Stomach (tissue), 9 donors: ENCODE data around the gene PON3. TPM values are rescaled to one million over a fixed set of nuclear protein-coding genes. Genes with fewer than 3 reads are reported as not detected.
A peak's percentile ranks its signal among the peaks of the same experiment; 100 is the strongest.

ENCODE experiments used
- DNase-seq, 2 donors: peaks; one replicate each; pipeline versions ENCODE4 v3.0.0 to v3.0.0-alpha.2; 2013 to 2019
- H3K27ac ChIP-seq, 5 donors: fragments of 200-600 bp in 4 of 5; sonication (generic) in 4 of 5; one replicate each; pipeline ENCODE4 v1.5.1; 2013 to 2019; ENCODE audit warnings: mild to moderate bottlenecking in 1 of 5, moderate library complexity in 1 of 5
- H3K27me3 ChIP-seq, 3 donors: fragments of 200-600 bp; sonication (generic); one replicate each; pipeline ENCODE4 v1.5.1; 2017 to 2019; ENCODE audit warnings: mixed run types in 1 of 3
- H3K36me3 ChIP-seq, 4 donors: fragments of 200-600 bp; sonication (generic); 1 replicate in 3 of 4; 2 replicates in 1 of 4; pipeline ENCODE4 v1.5.1; 2016 to 2019
- H3K4me1 ChIP-seq, 4 donors: fragments of 200-600 bp; sonication (generic); one replicate each; pipeline ENCODE4 v1.5.1; 2016 to 2019
- H3K4me3 ChIP-seq, 4 donors: fragments of 200-600 bp; sonication (generic) in 3 of 4; one replicate each; pipeline ENCODE4 v1.5.1; 2016 to 2019; ENCODE audit warnings: mild to moderate bottlenecking in 1 of 4
- H3K9me3 ChIP-seq, 4 donors: fragments of 200-600 bp; sonication (generic); one replicate each; pipeline ENCODE4 v1.5.1; 2016 to 2019
- EP300 ChIP-seq: sonication (generic); formaldehyde crosslinking; IDR thresholded peaks from one replicate; pipeline ENCODE4 v1.6.1; 2017; ENCODE audit warnings: antibody characterized with exemption
- POLR2A ChIP-seq, 4 donors: fragments of 450-650 bp; IDR thresholded peaks; one replicate each; pipeline ENCODE4 v1.6.1; 2016; ENCODE audit warnings: antibody characterized with exemption in 4 of 4, control low read depth in 2 of 4, mild to moderate bottlenecking in 1 of 4, moderate library complexity in 1 of 4
- POLR2AphosphoS5 ChIP-seq, 3 donors: sonication (generic); formaldehyde crosslinking; IDR thresholded peaks; one replicate each; pipeline ENCODE4 v1.6.1; 2016; ENCODE audit warnings: antibody characterized with exemption in 3 of 3
- WGBS, 5 donors: extraction: QIAGEN DNeasy Blood & Tissue Kit in 3 of 5; methylation state at CpG; one replicate each; pipeline versions ENCODE4 v1.1.5 to v1.1.7; 2013 to 2018; 5-methylcytosine and 5-hydroxymethylcytosine counted together
- intact Hi-C: fragments of 100-400 bp; cut with DNase I; formaldehyde crosslinking; loops from one replicate; pipeline ENCODE4 v1.15.1; 2023; ENCODE audit warnings: low total_unique reads
- polyA plus RNA-seq, 3 donors: library from polyadenylated mRNA; stranded (reverse); fragments of 200-250 nt; gene quantifications; one replicate each; pipeline ENCODE4 v1.2.3, GENCODE V29; 2013
- total RNA-seq, 5 donors: library from RNA; depleted of rRNA; stranded (reverse); fragments of >200 nt; gene quantifications; one replicate each; pipeline versions ENCODE4 v1.1.0 to v1.2.3, GENCODE V29; 2014 to 2016
- TF ChIP-seq, protein P1 (sequence below), 7 experiments: fragments of 450-650 bp in 4 of 7; fragments of 200-600 bp in 3 of 7; sonication (generic) in 3 of 7; IDR thresholded peaks; one replicate each; pipeline ENCODE4 v1.5.1; 2016 to 2019; ENCODE audit warnings: antibody characterized with exemption in 7 of 7, control low read depth in 2 of 7, mild to moderate bottlenecking in 1 of 7
- donor health status: healthy with polysubstance abuse.
- donor health status: Bipolar disorder and iron deficiency.
- donor health status: healthy.

Gene PON3
- total and polyA plus RNA-seq, 8 donors = 1.2 to 9.4 (median 3.9) TPM; not detected in 2

DNA sequence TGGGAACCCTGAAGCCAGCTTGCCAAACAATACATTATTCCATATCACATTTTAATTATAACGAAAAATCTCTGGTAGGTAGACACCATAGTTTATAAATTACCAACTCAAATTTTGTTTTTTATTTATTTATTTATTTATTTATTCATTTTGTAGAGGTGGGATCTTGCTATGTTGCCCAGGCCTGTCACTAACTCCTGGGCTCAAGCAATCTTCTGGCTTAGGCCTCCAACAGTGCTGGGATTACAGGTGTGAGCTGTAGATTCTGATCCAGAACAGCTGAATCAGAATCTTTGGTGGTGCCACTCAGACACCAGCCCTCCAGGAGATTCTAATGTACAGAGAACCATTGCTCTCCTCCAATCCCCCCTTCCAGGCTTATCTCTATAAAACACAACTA is 37.0 kb upstream of the PON3 start:
- intact Hi-C loops = no loop called here
- TF ChIP-seq, protein P1, sequence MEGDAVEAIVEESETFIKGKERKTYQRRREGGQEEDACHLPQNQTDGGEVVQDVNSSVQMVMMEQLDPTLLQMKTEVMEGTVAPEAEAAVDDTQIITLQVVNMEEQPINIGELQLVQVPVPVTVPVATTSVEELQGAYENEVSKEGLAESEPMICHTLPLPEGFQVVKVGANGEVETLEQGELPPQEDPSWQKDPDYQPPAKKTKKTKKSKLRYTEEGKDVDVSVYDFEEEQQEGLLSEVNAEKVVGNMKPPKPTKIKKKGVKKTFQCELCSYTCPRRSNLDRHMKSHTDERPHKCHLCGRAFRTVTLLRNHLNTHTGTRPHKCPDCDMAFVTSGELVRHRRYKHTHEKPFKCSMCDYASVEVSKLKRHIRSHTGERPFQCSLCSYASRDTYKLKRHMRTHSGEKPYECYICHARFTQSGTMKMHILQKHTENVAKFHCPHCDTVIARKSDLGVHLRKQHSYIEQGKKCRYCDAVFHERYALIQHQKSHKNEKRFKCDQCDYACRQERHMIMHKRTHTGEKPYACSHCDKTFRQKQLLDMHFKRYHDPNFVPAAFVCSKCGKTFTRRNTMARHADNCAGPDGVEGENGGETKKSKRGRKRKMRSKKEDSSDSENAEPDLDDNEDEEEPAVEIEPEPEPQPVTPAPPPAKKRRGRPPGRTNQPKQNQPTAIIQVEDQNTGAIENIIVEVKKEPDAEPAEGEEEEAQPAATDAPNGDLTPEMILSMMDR (IDR thresholded peaks at IDR 0.05) = no peak
- no peak for TF ChIP-seq EP300
- TF ChIP-seq POLR2AphosphoS5 (IDR thresholded peaks at IDR 0.05) = no peak
- no peak for TF ChIP-seq POLR2A (IDR thresholded peaks at IDR 0.05)
- no peaks in the 10 kb centered on the region for H3K9me3 ChIP-seq
- no peak for DNase-seq
- H3K27ac ChIP-seq = no peak overlapping the region
- peaks cover 10 to 24% (median 16%) of the 10 kb centered on the region in 4 donors for H3K4me1 ChIP-seq
- no peaks in the 10 kb centered on the region for H3K27me3 ChIP-seq
- 76 to 94% (median 89%) methylated on average over 1 of the region's 1 CpG for WGBS, 5 donors
- no peak overlapping the region for H3K4me3 ChIP-seq
- H3K36me3 ChIP-seq = no peaks in the 10 kb centered on the region

DNA sequence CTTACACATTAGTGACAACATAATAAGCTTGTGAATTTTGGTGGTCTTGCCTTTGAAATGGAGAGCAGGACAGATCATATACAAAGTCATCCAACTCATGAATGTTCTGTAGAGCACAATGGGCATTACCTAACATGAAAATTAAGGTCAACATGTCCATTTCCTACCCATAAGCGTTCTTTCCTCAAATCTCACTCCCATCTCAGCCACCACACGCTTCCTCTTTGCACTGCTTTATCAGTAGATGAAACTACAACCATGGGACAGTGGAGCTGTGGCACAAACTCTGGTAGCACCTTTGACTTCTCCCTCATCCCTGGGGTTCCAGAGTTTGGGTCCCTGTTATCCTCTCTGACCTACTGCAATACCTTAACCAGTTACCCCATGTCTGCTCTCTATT is 36.4 kb upstream of the PON3 start:
- H3K27me3 ChIP-seq = no peaks in the 10 kb centered on the region
- intact Hi-C loops = no loop called here
- H3K27ac ChIP-seq = no peak overlapping the region
- 78 to 91% (median 88%) methylated on average over 2 of the region's 2 CpGs for WGBS, 5 donors
- no peaks in the 10 kb centered on the region for H3K36me3 ChIP-seq
- H3K4me1 ChIP-seq = peaks cover 10 to 24% (median 16%) of the 10 kb centered on the region in 4 donors
- TF ChIP-seq EP300 = no peak
- TF ChIP-seq POLR2A (IDR thresholded peaks at IDR 0.05) = no peak
- TF ChIP-seq, protein P1 (IDR thresholded peaks at IDR 0.05) = no peak
- no peak for TF ChIP-seq POLR2AphosphoS5 (IDR thresholded peaks at IDR 0.05)
- no peak overlapping the region for H3K4me3 ChIP-seq
- DNase-seq = no peak
- no peaks in the 10 kb centered on the region for H3K9me3 ChIP-seq

DNA sequence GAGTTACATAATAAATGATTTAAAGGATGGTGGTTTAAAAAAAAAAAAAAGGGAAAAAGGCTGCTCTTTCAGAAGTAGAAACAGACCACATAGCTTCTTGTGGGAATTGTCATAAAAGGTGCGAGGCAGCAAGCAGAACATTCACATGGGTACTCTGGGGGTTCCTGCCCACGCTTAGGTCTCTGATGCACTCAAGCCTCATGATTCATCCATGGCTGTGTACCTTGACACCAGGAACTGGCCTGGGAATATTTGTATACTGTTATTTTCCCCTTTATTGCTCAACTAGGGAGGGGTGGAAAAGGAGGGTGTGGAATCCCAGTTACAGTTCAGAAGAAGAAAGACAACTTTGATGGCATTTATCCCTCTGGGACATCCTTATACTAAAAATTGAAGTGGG is 34.7 kb upstream of the PON3 start:
- peak in 1 of 2 donors; percentile 31 for DNase-seq
- H3K4me3 ChIP-seq = no peak overlapping the region
- H3K27me3 ChIP-seq = no peaks in the 10 kb centered on the region
- H3K9me3 ChIP-seq = no peaks in the 10 kb centered on the region
- peaks cover 10 to 24% (median 16%) of the 10 kb centered on the region in 4 donors for H3K4me1 ChIP-seq
- TF ChIP-seq EP300 (no peak), POLR2A (IDR thresholded peaks at IDR 0.05) (no peak), POLR2AphosphoS5 (IDR thresholded peaks at IDR 0.05) (no peak)
- TF ChIP-seq, protein P1 (IDR thresholded peaks at IDR 0.05) = no peak
- WGBS, 5 donors = 79 to 92% (median 86%) methylated on average over 2 of the region's 2 CpGs
- no peaks in the 10 kb centered on the region for H3K36me3 ChIP-seq
- no peak overlapping the region for H3K27ac ChIP-seq
- intact Hi-C loops = no loop called here

DNA sequence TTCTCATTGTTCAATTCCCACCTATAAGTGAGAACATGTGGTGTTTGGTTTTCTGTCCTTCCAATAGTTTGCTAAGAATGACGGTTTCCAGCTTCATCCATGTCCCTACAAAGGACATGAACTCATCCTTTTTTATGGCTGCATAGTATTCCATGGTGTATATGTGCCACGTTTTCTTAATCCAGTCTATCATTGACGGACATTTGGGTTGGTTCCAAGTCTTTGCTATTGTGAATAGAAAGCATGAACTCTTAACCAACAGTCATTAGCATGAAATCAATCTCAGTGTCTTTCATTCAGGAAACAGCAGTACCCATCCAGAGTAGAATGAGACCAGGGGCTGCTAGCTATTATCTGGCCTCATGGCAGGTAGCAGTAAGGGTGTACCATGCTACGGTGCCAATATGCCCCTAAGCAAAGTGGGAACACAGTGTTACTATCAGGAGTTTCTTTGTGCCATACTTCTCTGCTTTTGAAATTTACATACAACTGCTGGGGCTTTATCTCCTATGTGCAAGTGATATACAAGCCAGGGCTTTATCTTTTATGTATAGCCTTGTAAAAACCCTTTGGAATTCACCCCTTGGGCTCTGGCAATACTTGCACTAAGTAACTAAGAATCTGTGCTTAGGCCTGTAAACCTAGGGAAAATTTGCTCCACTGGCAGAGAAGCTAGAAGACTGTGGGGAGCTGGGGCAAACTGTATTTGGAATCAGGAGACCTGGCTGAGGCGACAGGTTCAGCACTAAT is 33.2 kb upstream of the PON3 start:
- Histone ChIP-seq H3K4me1 (peaks cover 9 to 21% (median 15%) of the 10 kb centered on the region in 4 donors), H3K27ac (no peak overlapping the region), H3K9me3 (no peaks in the 10 kb centered on the region), H3K27me3 (no peaks in the 10 kb centered on the region), H3K36me3 (no peaks in the 10 kb centered on the region), H3K4me3 (no peak overlapping the region)
- no peak for DNase-seq
- WGBS, 5 donors = 51 to 71% (median 59%) methylated on average over 5 of the region's 5 CpGs
- TF ChIP-seq, protein P1 (IDR thresholded peaks at IDR 0.05) = no peak
- TF ChIP-seq EP300 = no peak
- no peak for TF ChIP-seq POLR2AphosphoS5 (IDR thresholded peaks at IDR 0.05)
- TF ChIP-seq POLR2A (IDR thresholded peaks at IDR 0.05) = no peak
- intact Hi-C loops = no loop called here
